PC-9 (cell line): Measurements from ENCODE around the gene EPHX1. TPM values are rescaled to one million over a fixed set of nuclear protein-coding genes. Genes with fewer than 3 reads are reported as not detected.

Source experiments
- BruUV-seq: library from RNA; stranded (reverse); fragments of 400-500 nt; replicated peaks from 2 replicates; lab custom pipeline; 2021; lab: Mats Ljungman, UMichigan
- CTCF ChIA-PET: fragments of 300-600 bp; sonication (Branson Sonifier 250); formaldehyde crosslinking; loops from one replicate; lab custom pipeline; 2022; ENCODE audit warnings: antibody characterized with exemption; lab: Charles Lee
- POLR2A ChIA-PET: fragments of 300-600 bp; sonication (Branson Sonifier 250); formaldehyde crosslinking; loops from one replicate; lab custom pipeline; 2022; ENCODE audit warnings: antibody characterized with exemption; ENCODE audit not compliant: unreplicated experiment; lab: Charles Lee
- DNase-seq, 2 experiments: peaks; one replicate each; pipeline versions ENCODE4 v3.0.0 to v3.0.0-alpha.2; 2015 to 2022; ENCODE audit warnings: mixed read lengths in 1 of 2
- H2AFZ ChIP-seq: fragments of 200-600 bp; sonication (generic); 2 replicates; pipeline ENCODE4 v1.8.1; 2017; ENCODE audit warnings: antibody characterized with exemption
- H3F3A ChIP-seq: fragments of 200-600 bp; sonication (generic); 2 replicates; pipeline ENCODE4 v1.8.1; 2017; ENCODE audit warnings: antibody characterized with exemption, mild to moderate bottlenecking, low read depth; ENCODE audit not compliant: insufficient read depth
- H3K27ac ChIP-seq: fragments of 200-600 bp; sonication (generic); 2 replicates; pipeline ENCODE4 v1.6.1; 2016; ENCODE audit warnings: mixed run types
- H3K27me3 ChIP-seq: fragments of 200-600 bp; sonication (generic); 2 replicates; pipeline ENCODE4 v1.6.1; 2016; ENCODE audit warnings: low read depth, mixed run types; ENCODE audit not compliant: insufficient read depth
- H3K36me3 ChIP-seq: fragments of 200-600 bp; sonication (generic); 2 replicates; pipeline ENCODE4 v1.6.1; 2016; ENCODE audit warnings: low read depth, mixed run types
- H3K4me1 ChIP-seq: fragments of 200-600 bp; sonication (generic); replicated peaks from 2 replicates; pipeline ENCODE4 v1.6.1; 2016; ENCODE audit warnings: mixed run types; ENCODE audit not compliant: insufficient read depth
- H3K4me2 ChIP-seq: fragments of 200-600 bp; sonication (generic); 2 replicates; pipeline ENCODE4 v1.6.1; 2017; ENCODE audit warnings: mixed run types
- H3K4me3 ChIP-seq: fragments of 200-600 bp; sonication (generic); 2 replicates; pipeline ENCODE4 v1.6.1; 2016; ENCODE audit warnings: mixed run types
- H3K79me2 ChIP-seq: fragments of 200-600 bp; sonication (generic); 2 replicates; pipeline ENCODE4 v1.6.1; 2017; ENCODE audit warnings: low read depth, mixed run types
- H3K9me2 ChIP-seq: fragments of 200-600 bp; sonication (generic); 2 replicates; pipeline ENCODE4 v1.8.1; 2017; ENCODE audit warnings: mild to moderate bottlenecking; ENCODE audit not compliant: insufficient read depth
- H3K9me3 ChIP-seq: fragments of 200-600 bp; sonication (generic); 2 replicates; pipeline ENCODE4 v1.8.1; 2016; ENCODE audit warnings: low read depth; ENCODE audit not compliant: insufficient read depth
- H4K20me1 ChIP-seq: fragments of 200-600 bp; sonication (generic); 2 replicates; pipeline ENCODE4 v1.8.1; 2017; ENCODE audit not compliant: insufficient read depth
- CTCF ChIP-seq: fragments of 200-600 bp; sonication (generic); conservative IDR thresholded peaks from 2 replicates; pipeline ENCODE4 v1.6.1; 2017; ENCODE audit warnings: mixed run types, antibody characterized with exemption, mild to moderate bottlenecking, moderate library complexity
- EZH2 ChIP-seq: fragments of 200-600 bp; sonication (generic); IDR thresholded peaks from 2 replicates; pipeline ENCODE4 v1.8.0; 2017; ENCODE audit warnings: antibody characterized with exemption, low read depth
- intact Hi-C: fragments of 100-400 bp; cut with micrococcal nuclease; formaldehyde crosslinking; loops from one replicate; pipeline ENCODE4 v1.10.0; 2022; ENCODE audit not compliant: unreplicated experiment
- total RNA-seq: library from RNA; stranded (reverse); gene quantifications from 2 replicates; pipeline ENCODE4 v1.2.3, GENCODE V29; 2021

Gene EPHX1
- total RNA-seq, 1 experiment from 2014 or later: 313 TPM

GRCh38 chr1:225883616-225884265, 73.8 kb downstream of the EPHX1 start:
- no peak overlapping the region for H3K27ac ChIP-seq

GRCh38 chr1:225885336-225885735, 75.4 kb downstream of the EPHX1 start:
- DNase-seq: no peak
- Histone ChIP-seq H4K20me1 (0 out of 2 replicates have a peak, but pooled peaks cover 8% of the 10 kb centered on the region), H2AFZ (no peak overlapping the region), H3F3A (peaks cover 28% of the 10 kb centered on the region; the same call in 1 of the 2 replicates), H3K4me3 (no peak overlapping the region), H3K79me2 (peaks cover 23% of the 10 kb centered on the region), H3K4me1 (peaks cover 30% of the 10 kb centered on the region), H3K27ac (no peak overlapping the region), H3K9me2 (no peaks in the 10 kb centered on the region), H3K36me3 (no peaks in the 10 kb centered on the region), H3K9me3 (no peaks in the 10 kb centered on the region), H3K27me3 (no peaks in the 10 kb centered on the region), H3K4me2 (no peak overlapping the region)
- CTCF ChIA-PET: no interaction called here
- no TSS peak for BruUV-seq
- POLR2A ChIA-PET: interaction anchor here (0.7 kb wide), 1 partner anchor 318 kb away, joined by 6 read pairs; no protein-coding TSS in a partner anchor
- no peak for TF ChIP-seq EZH2
- TF ChIP-seq CTCF: no peak
- intact Hi-C loops: no loop called here

More at GRCh38 chr1:225883616-225884265, 73.8 kb downstream of the EPHX1 start:
- H3K4me1 ChIP-seq: peaks cover 43% of the 10 kb centered on the region
- H3K27me3 ChIP-seq: no peaks in the 10 kb centered on the region
- H3K79me2 ChIP-seq: peaks cover 39% of the 10 kb centered on the region
- H3K9me2 ChIP-seq: no peaks in the 10 kb centered on the region
- DNase-seq: no peak
- no peaks in the 10 kb centered on the region for H3K36me3 ChIP-seq
- H2AFZ ChIP-seq: peak overlapping the region; percentile 98; the same call in 1 of the 2 replicates
- peak overlapping the region; percentile 94 for H3K4me2 ChIP-seq
- no peaks in the 10 kb centered on the region for H3K9me3 ChIP-seq
- H3F3A ChIP-seq: peaks cover 30% of the 10 kb centered on the region; the same call in 1 of the 2 replicates
- intact Hi-C loops: loop anchor here (5.0 kb wide), 1 partner anchor 179 kb away; the partner anchor contains the start of gene H3-3A
- ChIA-PET POLR2A (interaction anchor here (0.9 kb wide), 1 partner anchor 13 kb away, joined by 7 read pairs; no protein-coding TSS in a partner anchor), CTCF (interaction anchor here (0.6 kb wide), 2 partner anchors 16 to 523 kb away, joined by 4 to 6 read pairs; no protein-coding TSS in a partner anchor)
- no TSS peak for BruUV-seq
- peak overlapping the region; percentile 92; the same call in 1 of the 2 replicates for H3K4me3 ChIP-seq
- 0 out of 2 replicates have a peak, but pooled peaks cover 12% of the 10 kb centered on the region for H4K20me1 ChIP-seq
- TF ChIP-seq EZH2: no peak

- Histone ChIP-seq H3K4me2 (peak overlapping the region; percentile 12; the same call in 1 of the 2 replicates), H2AFZ (no peak overlapping the region), H3K4me3 (no peak overlapping the region), H3K4me1 (peaks cover 20% of the 10 kb centered on the region), H3K27ac (no peak overlapping the region), H3K27me3 (no peaks in the 10 kb centered on the region), H3K9me2 (no peaks in the 10 kb centered on the region), H3F3A (peaks cover 20% of the 10 kb centered on the region; the same call in 1 of the 2 replicates), H3K79me2 (peaks cover 12% of the 10 kb centered on the region), H4K20me1 (no peaks in the 10 kb centered on the region), H3K9me3 (no peaks in the 10 kb centered on the region), H3K36me3 (no peaks in the 10 kb centered on the region)
- intact Hi-C loops: no loop called here
- peak in 1 of 2 experiments; percentile 82 for DNase-seq
- no TSS peak for BruUV-seq
- TF ChIP-seq EZH2: no peak
- no peak for TF ChIP-seq CTCF
- CTCF ChIA-PET: no interaction called here
- POLR2A ChIA-PET: no interaction called here
These were observed 76.5 kb downstream of the EPHX1 start for GRCh38 chr1:225886159-225887029.
